ENCODE measurements around the gene SCAMP2. TPM values are rescaled to one million over a fixed set of nuclear protein-coding genes. Genes with fewer than 3 reads are reported as not detected.
A peak's percentile ranks its signal among the peaks of the same experiment; 100 is the strongest.

The SCAMP2 gene
- total RNA-seq, 1 experiment from 2014 or later = 97.4 TPM

DNA sequence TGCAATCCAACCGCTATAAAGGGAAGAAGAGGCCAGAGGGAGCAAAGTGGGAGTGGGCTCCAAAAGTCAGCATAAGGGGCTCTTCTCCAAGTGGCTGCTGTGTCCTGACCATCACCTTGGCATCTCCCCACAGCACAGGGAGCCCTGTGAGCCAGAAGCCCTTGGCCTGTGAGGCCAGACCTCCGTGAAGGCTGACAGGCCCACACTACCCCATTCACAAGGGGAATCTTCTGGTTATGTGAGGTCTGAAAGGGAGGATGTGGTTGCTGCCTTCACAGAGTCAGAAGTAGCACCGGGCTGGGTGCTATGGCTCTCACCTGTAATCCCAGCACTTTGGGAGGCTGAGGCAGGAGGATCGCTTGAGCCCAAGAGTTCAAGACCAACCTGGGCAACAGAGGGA lies 27.6 kb downstream of the SCAMP2 start:
- Mint-ChIP-seq H3K9me3 (ENCODE audit: unreplicated experiment) (no peaks in the 10 kb centered on the region), H3K27me3 (ENCODE audit: insufficient read depth, unreplicated experiment) (no peaks in the 10 kb centered on the region), H3K4me1 (ENCODE audit: low read depth, unreplicated experiment) (peaks cover 6% of the 10 kb centered on the region), H3K36me3 (ENCODE audit: insufficient read depth, unreplicated experiment) (peaks cover 56% of the 10 kb centered on the region), H3K4me3 (ENCODE audit: unreplicated experiment) (no peak overlapping the region), H3K27ac (ENCODE audit: unreplicated experiment) (no peak overlapping the region)
- Histone ChIP-seq H3K36me3 (ENCODE audit: control insufficient read depth, insufficient read depth, low read length) (no peaks in the 10 kb centered on the region; the same call in 1 of the 2 replicates), H3K4me1 (peaks cover 13% of the 10 kb centered on the region), H3K9me3 (no peaks in the 10 kb centered on the region), H3K27me3 (replicated peaks; ENCODE audit: control insufficient read depth, insufficient read depth, low read length) (no peaks in the 10 kb centered on the region), H3K4me3 (ENCODE audit: low read depth, low read length) (no peak overlapping the region)
- POLR2A ChIA-PET = interaction anchor here (0.7 kb wide), 1 partner anchor 24 kb away, joined by 5 read pairs; no protein-coding TSS in a partner anchor
- TF ChIP-seq, protein P1, sequence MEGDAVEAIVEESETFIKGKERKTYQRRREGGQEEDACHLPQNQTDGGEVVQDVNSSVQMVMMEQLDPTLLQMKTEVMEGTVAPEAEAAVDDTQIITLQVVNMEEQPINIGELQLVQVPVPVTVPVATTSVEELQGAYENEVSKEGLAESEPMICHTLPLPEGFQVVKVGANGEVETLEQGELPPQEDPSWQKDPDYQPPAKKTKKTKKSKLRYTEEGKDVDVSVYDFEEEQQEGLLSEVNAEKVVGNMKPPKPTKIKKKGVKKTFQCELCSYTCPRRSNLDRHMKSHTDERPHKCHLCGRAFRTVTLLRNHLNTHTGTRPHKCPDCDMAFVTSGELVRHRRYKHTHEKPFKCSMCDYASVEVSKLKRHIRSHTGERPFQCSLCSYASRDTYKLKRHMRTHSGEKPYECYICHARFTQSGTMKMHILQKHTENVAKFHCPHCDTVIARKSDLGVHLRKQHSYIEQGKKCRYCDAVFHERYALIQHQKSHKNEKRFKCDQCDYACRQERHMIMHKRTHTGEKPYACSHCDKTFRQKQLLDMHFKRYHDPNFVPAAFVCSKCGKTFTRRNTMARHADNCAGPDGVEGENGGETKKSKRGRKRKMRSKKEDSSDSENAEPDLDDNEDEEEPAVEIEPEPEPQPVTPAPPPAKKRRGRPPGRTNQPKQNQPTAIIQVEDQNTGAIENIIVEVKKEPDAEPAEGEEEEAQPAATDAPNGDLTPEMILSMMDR (IDR thresholded peaks at IDR 0.05; ENCODE audit: insufficient read depth in 1 of 2, low read depth in 1 of 2, low read length in 1 of 2, severe bottlenecking in 1 of 2, unreplicated experiment in 1 of 2) = no peak
- no peak for DNase-seq
- intact Hi-C loops (cut with micrococcal nuclease; ENCODE audit: unreplicated experiment) = no loop called here
- CTCF ChIA-PET = no interaction called here
- BruUV-seq (replicated peaks) = no TSS peak

DNA sequence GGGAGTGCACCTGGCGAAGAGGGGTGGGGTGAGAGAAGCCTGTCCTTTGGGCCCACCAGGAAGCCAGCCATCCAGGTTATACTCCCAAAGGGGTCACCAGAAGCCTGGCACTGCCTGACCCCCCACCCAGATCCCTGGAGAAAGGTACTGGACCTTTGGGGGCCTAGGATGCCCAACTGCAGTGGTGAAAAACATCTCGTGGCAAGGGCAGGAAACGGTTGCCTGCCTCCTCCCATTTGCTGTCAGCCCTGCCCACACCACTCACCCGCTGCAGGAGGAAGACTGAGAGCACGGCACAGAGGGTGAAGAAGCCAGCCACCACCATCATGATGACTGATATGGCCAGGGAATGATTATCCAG lies 28.0 kb downstream of the SCAMP2 start:
- Mint-ChIP-seq H3K36me3 (ENCODE audit: insufficient read depth, unreplicated experiment) (peaks cover 56% of the 10 kb centered on the region), H3K27me3 (ENCODE audit: insufficient read depth, unreplicated experiment) (no peaks in the 10 kb centered on the region), H3K27ac (ENCODE audit: unreplicated experiment) (no peak overlapping the region), H3K9me3 (ENCODE audit: unreplicated experiment) (no peaks in the 10 kb centered on the region), H3K4me3 (ENCODE audit: unreplicated experiment) (no peak overlapping the region), H3K4me1 (ENCODE audit: low read depth, unreplicated experiment) (peaks cover 6% of the 10 kb centered on the region)
- Histone ChIP-seq H3K27me3 (replicated peaks; ENCODE audit: control insufficient read depth, insufficient read depth, low read length) (no peaks in the 10 kb centered on the region), H3K4me1 (peaks cover 13% of the 10 kb centered on the region), H3K9me3 (no peaks in the 10 kb centered on the region), H3K4me3 (ENCODE audit: low read depth, low read length) (no peak overlapping the region), H3K36me3 (ENCODE audit: control insufficient read depth, insufficient read depth, low read length) (no peaks in the 10 kb centered on the region; the same call in 1 of the 2 replicates)
- DNase-seq = no peak
- TF ChIP-seq, protein P1 (IDR thresholded peaks at IDR 0.05; ENCODE audit: insufficient read depth in 1 of 2, low read depth in 1 of 2, low read length in 1 of 2, severe bottlenecking in 1 of 2, unreplicated experiment in 1 of 2) = no peak
- POLR2A ChIA-PET = no interaction called here
- BruUV-seq (replicated peaks) = no TSS peak
- intact Hi-C loops (cut with micrococcal nuclease; ENCODE audit: unreplicated experiment) = no loop called here
- CTCF ChIA-PET = interaction anchor here (1.3 kb wide), 1 partner anchor 56 kb away, joined by 9 read pairs; no protein-coding TSS in a partner anchor

DNA sequence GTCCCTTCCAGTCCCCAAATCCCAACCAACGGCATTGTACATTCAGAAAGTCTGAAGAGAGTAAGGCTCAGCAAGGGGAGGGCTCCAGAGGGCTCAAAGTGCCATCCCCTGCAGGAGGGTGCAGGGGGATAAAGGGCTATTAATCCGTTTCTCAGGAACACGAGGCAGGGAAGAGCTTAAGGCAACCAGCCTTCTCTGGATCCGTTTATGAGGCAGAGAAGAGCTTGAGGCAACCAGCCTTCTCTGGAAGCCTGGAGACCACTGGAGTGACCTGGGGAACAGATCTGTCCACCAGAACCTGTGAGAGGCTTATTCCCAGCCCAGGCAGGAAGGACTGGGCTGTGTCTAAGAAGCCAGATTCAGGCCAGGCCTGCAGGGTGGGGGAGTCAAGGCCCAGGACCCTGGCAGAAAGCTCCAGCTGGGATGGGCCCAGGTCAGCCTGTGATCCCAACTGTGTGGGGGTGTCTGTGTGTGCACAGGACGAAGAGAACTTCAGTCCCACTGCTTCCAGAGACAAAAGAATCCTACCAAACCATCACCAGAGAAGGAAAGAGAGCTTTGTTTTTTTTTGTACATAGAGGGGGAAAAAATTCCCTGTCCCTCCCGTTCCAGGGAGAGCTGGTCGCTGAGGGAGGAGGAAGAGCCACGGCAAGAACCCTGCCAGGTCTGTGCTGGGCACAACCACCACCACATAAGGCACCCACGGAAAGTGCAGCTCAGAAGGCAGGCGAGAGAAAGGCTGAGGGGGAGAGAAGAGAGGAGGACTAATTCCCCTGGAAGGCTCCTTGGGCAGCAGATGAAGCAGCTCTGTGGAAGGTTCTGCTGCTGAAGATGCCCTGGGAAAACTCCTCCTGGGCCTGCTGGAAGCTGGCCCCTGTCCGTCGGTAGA lies 28.6 kb downstream of the SCAMP2 start:
- Mint-ChIP-seq H3K27ac (ENCODE audit: unreplicated experiment) (peak overlapping the region; percentile 80), H3K27me3 (ENCODE audit: insufficient read depth, unreplicated experiment) (no peaks in the 10 kb centered on the region), H3K36me3 (ENCODE audit: insufficient read depth, unreplicated experiment) (peaks cover 56% of the 10 kb centered on the region), H3K4me1 (ENCODE audit: low read depth, unreplicated experiment) (peaks cover 6% of the 10 kb centered on the region), H3K4me3 (ENCODE audit: unreplicated experiment) (no peak overlapping the region), H3K9me3 (ENCODE audit: unreplicated experiment) (no peaks in the 10 kb centered on the region)
- no peak for DNase-seq
- H3K4me1 ChIP-seq = peaks cover 13% of the 10 kb centered on the region
- H3K4me3 ChIP-seq (ENCODE audit: low read depth, low read length) = no peak overlapping the region
- H3K36me3 ChIP-seq (ENCODE audit: control insufficient read depth, insufficient read depth, low read length) = no peaks in the 10 kb centered on the region; the same call in 1 of the 2 replicates
- ChIA-PET POLR2A (no interaction called here), CTCF (interaction anchor here (0.6 to 1.3 kb wide), 3 partner anchors 57 to 471 kb away, joined by 3 to 9 read pairs (median 8); no protein-coding TSS in a partner anchor)
- TF ChIP-seq, protein P1 (IDR thresholded peaks at IDR 0.05; ENCODE audit: insufficient read depth in 1 of 2, low read depth in 1 of 2, low read length in 1 of 2, severe bottlenecking in 1 of 2, unreplicated experiment in 1 of 2) = no peak
- no peaks in the 10 kb centered on the region for H3K27me3 ChIP-seq (replicated peaks; ENCODE audit: control insufficient read depth, insufficient read depth, low read length)
- BruUV-seq (replicated peaks) = no TSS peak
- no peaks in the 10 kb centered on the region for H3K9me3 ChIP-seq
- intact Hi-C loops (cut with micrococcal nuclease; ENCODE audit: unreplicated experiment) = loop anchor here (5.0 kb wide), 1 partner anchor 108 kb away; no protein-coding TSS in a partner anchor
